HUDEP-2 (cell line): Measurements from ENCODE around the gene PTPRM.

Experiments used
- DNase-seq, 76 experiments: peaks; one replicate each; lab custom pipeline; 2025; ENCODE audit not compliant: unreplicated experiment in 76 of 76; lab: John Stamatoyannopoulos, UW

PTPRM gene

DNA sequence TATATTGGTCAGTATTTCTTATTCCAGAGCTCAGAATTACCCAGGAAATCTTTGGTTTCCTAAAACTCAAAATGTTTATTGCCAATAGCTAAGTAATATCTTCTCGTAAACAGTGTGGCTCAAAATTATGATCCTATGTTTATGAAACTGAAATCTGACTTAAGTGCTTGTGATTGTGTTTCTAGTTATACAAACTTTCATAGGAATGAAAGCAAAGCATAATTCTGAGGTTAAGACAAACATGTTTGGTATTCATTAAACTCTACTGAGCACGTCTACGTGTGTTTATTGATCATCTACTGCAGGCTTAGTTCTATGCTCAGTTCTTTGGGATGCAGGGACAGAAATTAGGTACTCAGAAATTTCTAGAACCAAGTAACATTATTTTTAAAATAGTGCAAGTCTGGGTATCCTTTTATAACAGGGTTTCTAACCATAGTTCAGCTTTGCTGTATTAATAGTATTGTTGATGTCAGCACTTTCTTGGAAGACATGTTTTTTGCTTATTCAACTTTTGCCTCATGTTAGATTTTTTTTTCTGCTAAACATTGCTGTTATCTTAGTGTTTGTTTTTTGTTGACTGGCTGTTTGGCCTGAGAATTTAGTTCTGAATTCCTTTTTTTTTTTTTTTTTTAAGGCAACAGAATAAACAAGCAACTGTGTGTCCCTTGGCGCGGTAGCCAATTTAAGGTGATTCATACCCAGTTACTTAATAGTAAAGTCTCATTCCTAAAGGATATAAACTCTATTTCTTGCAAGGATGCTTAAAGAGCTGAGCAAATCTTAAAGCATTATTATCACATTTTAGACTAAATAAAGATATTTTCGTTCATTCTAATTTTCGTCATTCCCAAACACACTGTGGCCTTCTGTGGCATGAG lies 31.3 kb downstream of the PTPRM start:
- no peak for DNase-seq

GRCh38 chr18:7600036-7600435 lies 32.9 kb downstream of the PTPRM start:
- DNase-seq = no peak

DNA sequence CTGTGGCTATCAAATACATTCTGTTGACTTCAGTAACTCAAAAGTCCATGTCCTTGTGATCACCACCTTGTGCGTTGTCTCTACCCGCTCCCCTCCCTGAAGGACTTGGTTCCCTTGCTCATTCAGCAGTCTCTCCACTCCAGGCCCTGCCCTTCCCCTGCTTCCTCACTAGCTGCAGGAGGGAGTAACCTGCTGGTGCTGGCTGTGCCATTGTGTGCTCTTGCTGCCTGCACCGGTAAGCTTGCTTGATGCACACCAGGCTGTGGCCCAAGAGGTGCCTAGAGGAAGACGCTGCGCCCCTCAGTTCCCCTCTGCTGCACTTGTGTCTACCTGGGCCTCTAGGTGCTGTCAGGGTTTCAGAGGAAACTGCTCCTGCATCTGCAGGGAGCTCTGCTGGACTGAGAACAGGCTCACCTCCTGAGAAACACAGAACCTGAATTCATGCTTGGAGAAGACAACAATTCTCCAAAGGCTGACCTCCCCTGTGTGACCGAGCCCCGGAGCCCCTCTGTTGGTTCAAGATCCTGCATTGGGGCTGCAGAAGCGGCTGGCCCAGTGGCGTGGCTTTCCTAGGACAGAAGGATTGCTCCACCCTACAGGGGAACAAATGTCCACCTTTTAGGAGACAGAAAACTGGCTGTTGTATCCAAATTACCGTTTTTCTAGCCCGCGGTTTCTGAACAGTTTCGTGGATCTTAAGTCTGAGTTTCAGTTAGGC lies 33.6 kb downstream of the PTPRM start:
- no peak for DNase-seq

DNA sequence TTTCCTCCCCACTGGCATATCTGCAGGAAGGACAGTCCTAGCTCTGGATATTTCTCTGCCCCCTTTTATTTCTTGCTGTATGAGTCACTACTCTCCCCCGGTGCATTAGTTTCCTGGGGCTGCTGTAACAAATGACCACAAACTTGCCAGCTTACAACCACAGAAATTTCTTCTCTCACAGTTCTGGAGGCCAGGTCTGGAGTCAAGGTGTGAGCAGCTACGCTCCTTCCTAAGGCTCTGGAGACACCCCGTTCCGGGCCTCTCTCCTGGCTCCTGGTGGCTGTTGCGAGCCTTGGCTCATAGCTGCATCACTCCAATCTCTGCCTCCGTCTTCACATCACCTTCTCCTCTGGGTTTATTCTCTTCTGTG lies 34.1 kb downstream of the PTPRM start:
- DNase-seq = no peak

DNA sequence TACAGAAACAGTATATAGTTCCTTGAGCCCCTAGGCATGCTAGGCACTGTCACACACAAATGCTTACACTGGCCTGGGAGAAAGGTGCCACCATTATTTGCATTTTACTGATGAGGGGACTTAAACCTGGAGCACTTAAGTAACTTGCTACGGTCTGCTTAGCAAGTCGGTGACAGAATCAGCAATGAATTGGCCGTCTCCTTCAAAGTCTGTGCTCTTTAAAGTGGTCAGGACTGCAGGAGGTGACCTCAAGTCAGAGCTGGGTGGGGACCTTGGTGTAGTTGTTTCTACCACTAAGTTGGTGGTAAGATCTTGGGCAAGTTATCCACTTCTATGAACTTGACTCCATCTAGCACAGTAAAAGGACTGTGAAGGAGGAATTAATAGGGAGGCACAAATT lies 34.8 kb downstream of the PTPRM start:
- DNase-seq = no peak

DNA sequence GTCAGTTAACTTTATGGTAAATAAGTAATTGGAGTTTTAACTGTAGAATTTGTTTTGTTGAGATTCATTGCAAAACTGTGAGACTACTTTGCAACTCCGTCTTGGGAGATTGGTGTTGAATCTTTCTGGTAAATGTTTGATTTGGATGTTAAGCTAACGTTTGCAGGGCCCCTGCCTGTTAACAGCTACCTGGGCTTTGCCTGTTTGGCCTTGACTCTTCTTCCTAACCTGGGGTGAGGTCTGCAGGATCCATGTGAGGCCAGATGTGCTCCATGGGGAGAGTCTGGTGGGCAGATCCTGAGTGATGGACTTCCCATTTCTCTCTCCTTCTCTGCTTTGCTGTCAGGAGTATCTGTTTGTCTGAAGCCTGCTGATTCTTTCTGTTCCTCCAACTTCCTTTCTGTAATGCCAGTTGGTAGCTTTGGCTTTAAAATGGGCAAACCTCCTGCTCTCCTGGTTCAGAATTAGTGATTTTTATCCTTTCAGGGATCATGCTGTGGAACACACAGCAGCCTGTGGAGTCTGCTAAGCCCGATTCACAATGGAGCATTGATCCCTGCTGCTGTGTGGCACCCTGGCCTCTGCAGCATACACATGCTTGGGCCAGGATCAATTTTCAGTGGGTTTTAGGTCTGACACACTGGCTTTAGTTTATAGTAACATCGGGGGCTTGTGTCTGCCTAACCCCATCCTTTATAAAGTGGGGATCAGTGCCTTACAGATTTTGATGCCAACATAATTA lies 36.3 kb downstream of the PTPRM start:
- DNase-seq = no peak

DNA sequence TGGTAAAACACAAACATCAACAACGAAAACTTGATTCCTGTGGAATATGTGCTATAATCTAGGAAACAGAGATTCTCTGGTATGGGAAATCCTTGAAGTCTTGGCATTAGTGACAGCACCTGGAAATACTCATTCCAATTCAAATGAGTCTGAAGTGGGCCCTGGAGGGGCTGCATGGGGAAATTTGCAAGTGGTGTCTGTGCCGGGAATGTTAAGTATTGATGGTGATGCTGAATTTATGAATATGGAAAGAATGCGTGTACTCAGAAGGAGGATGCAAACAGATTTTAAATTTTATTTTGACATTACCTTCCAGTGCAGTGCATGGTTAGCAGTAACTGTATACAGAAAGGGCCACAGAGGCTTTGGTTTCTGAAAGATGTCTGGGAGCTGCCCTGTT lies 37.2 kb downstream of the PTPRM start:
- no peak for DNase-seq

DNA sequence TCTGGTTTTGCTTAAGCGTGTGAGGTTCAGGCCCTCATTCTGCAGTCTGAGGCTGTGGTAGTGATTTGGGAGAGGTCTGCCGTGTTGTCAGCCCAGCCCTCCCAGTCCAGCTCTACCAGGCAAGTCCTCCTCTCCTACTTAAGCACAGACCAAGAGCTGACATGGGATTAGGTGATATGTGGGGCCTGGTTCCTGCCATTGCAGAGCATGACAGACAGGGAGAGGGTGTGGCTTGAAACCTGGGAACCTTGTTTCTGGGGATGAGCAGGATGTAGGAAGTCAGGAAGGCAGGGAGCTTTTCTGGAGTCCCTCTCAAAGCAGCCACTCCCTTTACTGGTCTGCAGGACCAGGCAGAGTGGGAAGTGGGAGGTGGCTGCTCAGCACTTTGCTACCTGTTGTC lies 38.6 kb downstream of the PTPRM start:
- no peak for DNase-seq

GRCh38 chr18:7607540-7608173 lies 40.5 kb downstream of the PTPRM start:
- DNase-seq = no peak

DNA sequence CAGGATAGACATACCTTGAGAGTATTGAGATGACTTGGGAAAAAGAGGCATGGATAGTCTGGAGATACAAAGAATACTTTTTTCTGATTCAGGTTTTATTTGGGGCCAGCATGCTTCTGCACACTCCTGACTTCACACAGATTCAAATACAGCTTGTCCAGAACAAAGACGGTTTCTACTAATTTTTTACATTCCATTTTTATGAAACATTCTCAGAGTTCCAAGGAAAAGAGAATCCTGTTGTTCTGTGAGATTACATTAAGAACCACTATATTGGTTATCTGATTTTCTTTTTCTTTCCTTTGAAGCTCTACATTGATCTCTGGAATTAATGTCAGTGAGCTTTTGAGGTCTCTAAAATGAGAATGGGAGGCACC lies 41.0 kb downstream of the PTPRM start:
- DNase-seq = no peak

GRCh38 chr18:7608781-7609201 lies 41.7 kb downstream of the PTPRM start:
- DNase-seq = no peak

- no peak for DNase-seq
Measured at GRCh38 chr18:7609617-7610016, 42.5 kb downstream of the PTPRM start.

GRCh38 chr18:7614042-7614441 lies 46.9 kb downstream of the PTPRM start:
- DNase-seq = no peak

DNA sequence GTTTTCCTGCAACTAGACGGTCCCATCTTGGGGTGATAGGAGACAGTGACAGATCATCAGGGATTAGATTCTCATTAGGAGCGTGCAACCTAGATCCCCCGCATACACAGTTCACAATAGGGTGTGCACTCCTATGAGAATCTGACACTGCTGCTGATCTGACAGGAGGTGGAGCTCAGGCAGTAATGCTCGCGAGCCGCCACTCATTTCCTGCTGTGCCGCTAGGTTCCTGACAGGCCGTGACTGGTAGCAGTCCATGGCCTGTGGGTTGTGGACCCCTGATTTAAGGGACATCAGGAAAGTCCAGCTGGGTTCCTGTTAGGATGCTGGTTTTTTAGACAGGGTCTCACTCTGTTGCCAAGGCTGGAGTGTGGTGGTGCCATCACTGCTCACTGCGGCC lies 48.7 kb downstream of the PTPRM start:
- no peak for DNase-seq

GRCh38 chr18:7616661-7617060 lies 49.5 kb downstream of the PTPRM start:
- no peak for DNase-seq

DNA sequence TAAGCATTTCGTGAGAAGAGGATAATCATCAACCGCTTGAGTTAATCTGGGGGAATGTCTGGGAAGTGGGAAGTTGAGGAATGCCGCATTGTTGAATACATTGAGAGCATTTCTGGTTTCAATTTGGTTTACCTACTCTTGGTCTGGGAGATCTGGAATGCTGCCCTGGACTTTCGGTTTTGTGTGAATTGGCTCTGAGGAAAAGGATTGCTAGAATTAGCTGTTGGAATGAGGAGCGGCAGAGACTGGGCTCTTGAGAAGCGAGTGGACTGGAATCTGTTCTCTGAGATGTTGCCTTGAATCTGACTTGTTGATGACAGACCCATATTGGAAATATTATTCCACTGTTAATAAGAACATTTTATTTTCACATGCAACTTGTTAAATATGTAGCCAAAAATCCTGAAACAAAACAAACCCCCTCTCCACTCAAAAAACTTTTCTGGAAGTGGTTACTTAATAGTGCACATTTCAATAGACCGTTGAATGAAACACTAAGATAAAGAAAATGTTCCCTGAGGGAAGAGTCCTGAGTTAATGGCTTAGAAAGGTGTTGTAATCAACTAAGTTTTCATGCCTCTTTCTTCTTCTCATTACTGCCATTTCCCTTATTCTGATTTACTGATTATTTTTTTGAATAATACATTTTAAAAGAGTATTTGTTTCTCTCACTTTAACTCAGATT lies 50.8 kb downstream of the PTPRM start:
- DNase-seq = no peak

DNA sequence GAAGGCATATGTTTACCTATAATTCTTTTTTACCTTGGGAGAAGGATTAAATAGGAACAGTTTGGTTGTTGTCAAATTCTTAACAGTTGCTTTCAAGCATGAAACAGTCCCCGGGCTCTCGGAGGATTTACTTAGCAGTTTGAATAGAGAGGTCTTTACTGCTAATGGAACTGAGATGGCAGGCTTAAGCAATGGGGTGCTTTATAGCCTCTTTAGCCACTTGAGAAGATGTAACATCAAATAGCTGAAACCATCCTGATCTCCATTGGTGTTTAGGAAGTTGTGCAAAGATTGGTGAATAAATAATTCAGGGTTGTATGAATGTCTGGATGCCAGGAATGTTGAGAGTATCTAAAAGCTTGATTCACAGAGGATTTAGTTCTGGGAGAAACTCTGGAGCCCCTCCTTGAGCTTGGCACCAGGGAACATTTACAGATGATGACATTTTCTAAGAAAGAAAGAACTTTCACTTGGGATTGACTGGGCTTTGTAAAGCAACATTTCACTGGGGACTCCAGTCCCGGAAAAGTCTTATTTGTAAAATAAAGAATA lies 51.9 kb downstream of the PTPRM start:
- DNase-seq = no peak

- no peak for DNase-seq
Measured at GRCh38 chr18:7619676-7620075, 52.6 kb downstream of the PTPRM start.

DNA sequence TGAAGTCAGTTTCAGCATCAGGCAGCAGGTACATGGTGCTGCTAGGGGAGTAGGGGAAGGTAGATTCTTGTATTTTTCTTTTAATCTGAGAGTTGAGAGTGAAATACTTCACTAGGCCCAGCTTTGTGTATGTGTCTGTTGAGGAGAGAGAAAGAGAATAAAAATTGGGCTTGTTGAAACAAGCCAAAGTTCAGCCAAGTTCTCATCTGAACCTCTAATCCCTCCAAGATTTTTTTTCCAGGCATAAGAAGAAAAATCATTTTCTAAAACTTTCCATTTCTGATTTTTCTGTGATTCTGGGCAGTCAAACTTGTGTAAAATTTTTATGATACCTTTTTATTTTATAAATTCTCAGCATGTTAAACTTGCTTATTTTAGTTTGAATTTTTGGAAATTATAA lies 55.6 kb downstream of the PTPRM start:
- no peak for DNase-seq

DNA sequence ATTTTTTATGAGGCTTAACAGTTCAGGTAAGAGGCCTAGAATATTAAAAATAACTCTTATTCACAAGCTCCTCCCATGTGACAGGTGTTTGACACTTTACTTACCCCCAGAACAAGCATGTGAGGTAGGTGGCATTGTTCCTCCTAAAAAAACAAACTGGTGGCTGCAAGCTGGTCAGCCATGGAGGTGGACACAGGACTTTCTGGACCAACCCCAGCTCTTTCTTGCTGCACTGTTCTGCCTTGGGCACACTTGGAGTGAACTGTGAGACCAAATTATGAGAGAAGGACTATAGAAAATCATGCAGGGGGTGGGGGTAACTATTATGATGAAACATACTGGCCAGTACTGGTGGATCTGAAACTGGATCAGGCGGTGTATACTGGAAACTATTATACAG lies 56.6 kb downstream of the PTPRM start:
- no peak for DNase-seq
